AG09309 (cell line): ENCODE measurements around the gene RAB43.

Experiments used
- DNase-seq: peaks from one replicate; pipeline ENCODE4 v3.0.0-alpha.2; 2010; ENCODE audit warnings: low read depth
- H3K4me3 ChIP-seq: 2 replicates; pipeline ENCODE4 v1.5.1; 2011; ENCODE audit warnings: mild to moderate bottlenecking, low read depth, low read length, moderate library complexity; ENCODE audit not compliant: control insufficient read depth
- TF ChIP-seq, protein P1 (sequence below): IDR thresholded peaks from 2 replicates; pipeline ENCODE4 v1.5.1; 2011; ENCODE audit warnings: mild to moderate bottlenecking, low read depth, low read length, inconsistent platforms; ENCODE audit not compliant: insufficient read depth, control insufficient read depth; ENCODE audit errors: missing control alignments

RAB43 gene

DNA sequence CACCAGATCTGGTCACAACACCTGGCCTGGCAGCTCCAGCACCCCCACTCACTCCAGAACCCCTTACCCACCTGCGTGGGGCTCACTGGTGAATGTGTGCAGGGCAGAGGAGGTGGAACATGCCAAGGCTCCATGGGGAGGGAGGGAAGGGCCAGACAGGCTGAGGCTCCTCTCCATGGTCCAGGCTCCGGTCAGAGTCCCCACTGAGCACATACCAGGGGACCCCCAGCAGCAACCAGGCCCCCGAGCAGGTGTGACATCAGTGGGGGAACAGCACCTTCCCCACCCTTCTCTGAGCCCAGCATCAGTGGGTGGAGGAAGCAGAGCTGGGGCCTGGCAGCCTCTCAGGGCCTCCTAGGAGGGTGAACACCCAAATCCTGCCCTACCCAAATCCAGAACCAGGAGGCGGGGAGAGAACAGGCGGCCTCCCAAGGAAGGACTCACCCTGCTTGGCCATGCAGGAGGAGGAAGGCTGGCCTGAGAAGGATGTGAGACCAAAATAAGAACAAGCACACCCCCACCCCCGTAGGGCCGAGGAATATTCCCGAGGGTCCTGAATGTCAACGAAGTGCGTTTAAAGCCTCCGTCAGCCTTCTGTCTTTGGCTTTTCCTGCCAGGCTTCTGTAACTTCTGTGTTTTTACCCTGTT lies 62.2 kb downstream of the RAB43 start:
- TF ChIP-seq, protein P1, sequence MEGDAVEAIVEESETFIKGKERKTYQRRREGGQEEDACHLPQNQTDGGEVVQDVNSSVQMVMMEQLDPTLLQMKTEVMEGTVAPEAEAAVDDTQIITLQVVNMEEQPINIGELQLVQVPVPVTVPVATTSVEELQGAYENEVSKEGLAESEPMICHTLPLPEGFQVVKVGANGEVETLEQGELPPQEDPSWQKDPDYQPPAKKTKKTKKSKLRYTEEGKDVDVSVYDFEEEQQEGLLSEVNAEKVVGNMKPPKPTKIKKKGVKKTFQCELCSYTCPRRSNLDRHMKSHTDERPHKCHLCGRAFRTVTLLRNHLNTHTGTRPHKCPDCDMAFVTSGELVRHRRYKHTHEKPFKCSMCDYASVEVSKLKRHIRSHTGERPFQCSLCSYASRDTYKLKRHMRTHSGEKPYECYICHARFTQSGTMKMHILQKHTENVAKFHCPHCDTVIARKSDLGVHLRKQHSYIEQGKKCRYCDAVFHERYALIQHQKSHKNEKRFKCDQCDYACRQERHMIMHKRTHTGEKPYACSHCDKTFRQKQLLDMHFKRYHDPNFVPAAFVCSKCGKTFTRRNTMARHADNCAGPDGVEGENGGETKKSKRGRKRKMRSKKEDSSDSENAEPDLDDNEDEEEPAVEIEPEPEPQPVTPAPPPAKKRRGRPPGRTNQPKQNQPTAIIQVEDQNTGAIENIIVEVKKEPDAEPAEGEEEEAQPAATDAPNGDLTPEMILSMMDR, result no peak
- DNase-seq, result no peak
- no peak overlapping the region for H3K4me3 ChIP-seq

DNA sequence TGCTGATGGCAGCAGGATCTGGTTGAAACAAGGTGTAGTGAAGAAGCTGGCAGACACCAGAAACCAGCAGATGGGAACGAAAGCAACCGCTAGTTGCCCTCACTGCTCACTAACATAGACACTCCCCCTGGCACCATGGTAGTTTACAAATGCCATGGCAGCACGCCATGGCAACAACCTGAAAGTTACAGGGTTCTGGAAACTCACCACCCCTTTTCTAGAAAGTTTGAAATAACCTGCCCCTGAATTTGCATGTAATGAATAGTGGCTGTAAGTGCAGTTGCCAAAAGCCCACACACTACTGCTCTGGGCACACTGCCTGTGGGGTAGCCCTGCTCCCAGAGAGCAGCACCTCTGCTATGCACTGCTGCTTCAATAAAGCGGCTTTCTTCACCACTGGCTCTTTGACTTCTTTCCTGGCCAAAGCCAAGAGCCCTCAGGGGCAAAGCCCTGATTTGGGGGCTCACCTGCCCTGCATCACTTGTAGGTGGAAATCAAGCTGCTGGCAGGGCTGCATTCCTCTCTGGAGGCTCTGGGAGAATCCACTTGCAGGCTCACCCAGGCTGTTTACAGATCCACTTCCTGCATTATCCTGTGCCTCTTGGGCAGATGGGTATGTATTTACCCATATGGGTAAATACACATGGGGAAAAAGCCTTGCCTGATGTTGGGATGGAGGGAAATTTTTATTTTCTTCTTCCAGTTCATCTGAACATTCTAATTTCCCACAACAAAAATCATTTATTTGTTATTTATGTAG lies 63.0 kb downstream of the RAB43 start:
- DNase-seq, result no peak
- no peak overlapping the region for H3K4me3 ChIP-seq
- TF ChIP-seq, protein P1, result no peak

DNA sequence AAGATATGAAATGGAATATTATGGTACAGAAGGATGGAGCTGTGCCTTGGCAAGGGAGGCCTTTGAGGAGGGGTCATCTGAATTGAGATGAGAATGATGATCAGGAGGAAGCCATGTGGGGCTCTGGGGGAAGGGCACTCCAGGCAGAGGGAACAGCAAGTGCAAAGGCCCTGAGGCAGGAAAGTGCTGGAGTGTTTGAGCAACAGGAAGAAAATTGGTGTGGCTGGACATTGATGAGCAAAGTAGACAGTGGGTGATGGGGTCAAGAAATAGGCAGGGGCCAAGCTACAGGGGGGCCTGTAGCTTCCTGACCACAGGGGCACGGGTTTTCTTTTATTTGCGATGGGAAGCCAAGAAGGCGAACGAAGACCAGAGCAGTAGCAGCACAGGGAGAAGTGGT lies 64.4 kb downstream of the RAB43 start:
- no peak for DNase-seq
- TF ChIP-seq, protein P1, result no peak
- no peak overlapping the region for H3K4me3 ChIP-seq

DNA sequence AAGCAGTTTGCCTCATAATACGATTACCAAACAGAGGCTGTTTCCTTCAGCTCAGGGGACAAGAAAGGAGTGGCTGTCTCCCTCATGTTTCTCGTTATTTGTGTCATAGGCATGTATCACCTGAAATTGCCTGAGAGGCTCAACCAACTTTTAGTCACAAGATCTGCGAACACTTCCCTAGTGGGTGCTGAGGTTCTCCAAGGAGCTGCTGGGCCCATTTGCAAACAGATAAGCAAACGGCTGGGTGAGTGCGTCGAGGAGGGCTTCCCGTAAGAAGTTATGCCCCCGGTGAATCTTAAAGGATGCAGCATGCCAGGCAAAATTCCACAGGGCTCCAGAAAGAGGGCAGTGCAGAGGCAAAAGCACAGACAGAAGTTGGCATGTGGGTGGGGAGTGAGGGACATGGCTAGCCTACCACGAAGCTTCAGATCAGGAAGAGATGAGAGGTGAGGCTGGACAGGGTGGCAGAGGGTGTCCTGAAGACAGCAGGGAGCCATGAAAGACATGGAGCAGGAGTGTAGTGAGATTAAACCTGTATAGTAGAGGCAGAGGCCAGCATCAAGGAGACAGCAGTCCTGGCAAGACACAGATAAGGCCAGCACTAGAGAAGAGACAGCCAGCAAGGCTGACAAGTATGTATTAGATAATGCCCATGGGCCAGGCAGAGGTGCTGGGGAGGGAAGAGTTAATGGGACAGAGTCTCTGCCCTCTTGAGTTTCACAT lies 65.0 kb downstream of the RAB43 start:
- H3K4me3 ChIP-seq, result no peak overlapping the region
- DNase-seq, result no peak
- TF ChIP-seq, protein P1, result no peak

DNA sequence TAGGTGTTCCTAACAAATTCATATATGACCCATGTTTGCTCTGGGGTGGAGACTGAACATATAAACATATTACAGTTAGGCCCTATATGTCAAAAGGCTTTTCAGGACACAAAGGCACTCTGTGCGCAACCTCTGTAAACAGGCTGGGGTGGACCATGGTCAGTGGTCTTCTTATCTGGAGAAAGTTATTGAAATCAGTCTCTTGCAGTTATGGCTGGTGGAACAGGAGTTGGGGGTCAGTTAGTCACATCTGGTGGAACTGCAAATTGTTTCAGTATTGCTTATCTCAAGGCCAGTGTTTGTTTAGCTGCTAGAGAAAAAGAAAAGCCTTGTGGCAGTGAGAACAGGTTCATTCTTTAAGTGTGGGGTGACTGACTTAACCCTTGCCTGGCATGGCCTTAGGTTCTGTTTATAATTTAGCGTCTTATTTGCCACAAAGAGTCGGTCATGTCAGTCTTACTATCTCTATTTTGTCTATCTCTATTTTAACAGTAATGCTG lies 66.9 kb downstream of the RAB43 start:
- TF ChIP-seq, protein P1, result no peak
- no peak for DNase-seq
- no peak overlapping the region for H3K4me3 ChIP-seq

DNA sequence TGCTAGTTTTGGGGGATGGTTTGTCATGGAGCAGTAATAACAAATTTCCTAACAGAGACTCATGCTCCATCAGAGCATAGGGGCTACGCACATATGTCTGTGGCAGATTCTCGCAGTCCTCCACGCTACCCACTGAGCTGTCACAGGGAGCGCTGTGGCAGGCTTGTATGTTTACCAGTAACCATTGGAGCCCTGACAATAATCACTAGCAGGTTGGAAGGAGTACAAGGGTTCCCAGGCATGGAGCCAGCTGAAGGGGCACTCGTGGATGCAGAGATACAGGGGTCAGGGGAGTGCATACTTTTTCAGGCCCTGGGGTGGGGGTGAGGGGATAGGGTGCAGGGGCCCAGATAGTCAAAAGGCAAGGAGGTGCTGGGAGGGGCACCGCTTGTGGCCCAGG lies 68.9 kb downstream of the RAB43 start:
- DNase-seq, result no peak
- no peak overlapping the region for H3K4me3 ChIP-seq
- TF ChIP-seq, protein P1, result no peak
